Measurements from ENCODE around the gene KRT9.

DNA sequence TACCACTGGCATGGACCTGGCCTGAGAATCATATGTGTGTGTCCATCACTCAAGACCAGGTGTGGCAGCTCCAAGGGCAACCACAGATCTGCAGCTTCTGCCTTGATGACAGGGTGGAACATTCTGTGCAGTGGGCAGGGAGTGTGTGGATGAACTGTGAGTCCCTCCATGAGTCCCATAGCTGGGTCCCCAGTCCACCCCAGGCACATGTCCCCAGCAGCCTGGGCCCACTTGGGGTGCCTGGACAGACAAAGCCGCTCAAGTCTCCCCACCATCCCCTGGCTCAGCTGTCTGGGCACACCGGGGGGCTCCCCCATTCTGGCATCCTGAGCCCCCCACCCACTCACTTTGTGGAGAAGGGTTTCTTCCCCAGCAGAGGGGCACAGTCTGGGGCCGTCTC, 45.3 kb upstream of the KRT9 start:
- no peak for TF ChIP-seq SNRNP70 (IDR thresholded peaks at IDR 0.05; ENCODE audit: low read depth, low read length)
- TF ChIP-seq GABPA (IDR thresholded peaks at IDR 0.05; ENCODE audit: low read depth, low read length) = no peak
- no peak for TF ChIP-seq GABPA (CRISPR knock-in tag; IDR thresholded peaks at IDR 0.05; ENCODE audit: low read depth)
- no peak for TF ChIP-seq NCOA2 (CRISPR knock-in tag; IDR thresholded peaks at IDR 0.05)

Measured in HepG2 (cell line).